IMR-90 (cell line): ENCODE results near the gene HORMAD2.
A peak's percentile ranks its signal among the peaks of the same experiment; 100 is the strongest.

Experiments
- POLR2A ChIP-seq: IDR thresholded peaks from 2 replicates; pipeline ENCODE4 v1.6.1; 2012; ENCODE audit warnings: mild to moderate bottlenecking, low read depth, low read length
- RAD21 ChIP-seq: IDR thresholded peaks from 2 replicates; pipeline ENCODE4 v1.6.1; 2012; ENCODE audit warnings: low read length, improper control_type of control experiment
- SMC3 ChIP-seq: fragments of 150-350 bp; IDR thresholded peaks from 2 replicates; pipeline ENCODE4 v1.6.1; 2016; ENCODE audit warnings: low read depth, mild to moderate bottlenecking, antibody characterized with exemption, low read length, moderate library complexity
- TF ChIP-seq, protein P1 (sequence below): conservative IDR thresholded peaks from 2 replicates; pipeline ENCODE4 v1.5.1; 2012; ENCODE audit warnings: mild to moderate bottlenecking, low read depth, low read length, improper control_type of control experiment

DNA sequence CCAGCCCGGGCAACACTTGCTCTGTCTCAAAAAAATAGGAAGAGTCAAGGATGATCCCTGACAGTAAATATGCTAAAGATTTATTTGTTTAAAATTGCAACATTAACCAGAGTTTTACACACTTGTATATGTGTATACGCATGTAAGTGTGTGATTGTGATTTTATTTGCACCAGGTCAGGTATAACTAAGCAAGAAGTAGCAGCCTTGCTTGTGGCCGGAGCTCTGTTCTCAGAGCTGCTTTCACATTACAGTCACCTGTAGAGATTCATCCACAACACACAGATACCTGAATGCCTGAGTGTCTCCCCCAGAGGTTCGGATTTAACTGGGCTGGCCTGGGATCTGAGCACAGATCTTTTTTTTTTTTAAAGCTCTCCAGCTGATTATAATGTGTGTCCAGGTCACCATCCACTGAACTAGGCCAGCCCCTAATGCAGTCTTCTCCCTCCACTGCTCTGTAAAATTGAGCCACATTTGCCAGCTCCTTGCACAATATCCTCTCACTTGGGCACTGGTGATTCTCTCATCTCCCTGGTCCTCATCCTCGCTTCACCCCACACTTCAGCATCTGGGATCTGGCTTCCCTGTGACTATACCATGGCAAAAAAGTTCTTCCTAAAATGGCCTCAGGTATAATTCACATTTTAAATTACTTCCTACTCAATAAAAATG lies 118.0 kb downstream of the HORMAD2 start:
- TF ChIP-seq, protein P1, sequence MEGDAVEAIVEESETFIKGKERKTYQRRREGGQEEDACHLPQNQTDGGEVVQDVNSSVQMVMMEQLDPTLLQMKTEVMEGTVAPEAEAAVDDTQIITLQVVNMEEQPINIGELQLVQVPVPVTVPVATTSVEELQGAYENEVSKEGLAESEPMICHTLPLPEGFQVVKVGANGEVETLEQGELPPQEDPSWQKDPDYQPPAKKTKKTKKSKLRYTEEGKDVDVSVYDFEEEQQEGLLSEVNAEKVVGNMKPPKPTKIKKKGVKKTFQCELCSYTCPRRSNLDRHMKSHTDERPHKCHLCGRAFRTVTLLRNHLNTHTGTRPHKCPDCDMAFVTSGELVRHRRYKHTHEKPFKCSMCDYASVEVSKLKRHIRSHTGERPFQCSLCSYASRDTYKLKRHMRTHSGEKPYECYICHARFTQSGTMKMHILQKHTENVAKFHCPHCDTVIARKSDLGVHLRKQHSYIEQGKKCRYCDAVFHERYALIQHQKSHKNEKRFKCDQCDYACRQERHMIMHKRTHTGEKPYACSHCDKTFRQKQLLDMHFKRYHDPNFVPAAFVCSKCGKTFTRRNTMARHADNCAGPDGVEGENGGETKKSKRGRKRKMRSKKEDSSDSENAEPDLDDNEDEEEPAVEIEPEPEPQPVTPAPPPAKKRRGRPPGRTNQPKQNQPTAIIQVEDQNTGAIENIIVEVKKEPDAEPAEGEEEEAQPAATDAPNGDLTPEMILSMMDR, result no peak
- TF ChIP-seq SMC3 (no peak), POLR2A (peak; percentile 87), RAD21 (no peak)
